GM20000 (cell line): ENCODE measurements around the gene CHN2.

Experiments
- DNase-seq: peaks from one replicate; pipeline ENCODE4 v3.0.0; 2012; ENCODE audit warnings: low spot score
- TF ChIP-seq, protein P1 (sequence below): IDR thresholded peaks from 2 replicates; pipeline ENCODE4 v1.5.1; 2012; ENCODE audit warnings: mild to moderate bottlenecking, control low read depth; ENCODE audit errors: extremely low read depth, missing control alignments

The CHN2 gene

GRCh38 chr7:29416276-29416937 is 221.8 kb downstream of the CHN2 start:
- DNase-seq = no peak
- TF ChIP-seq, protein P1, sequence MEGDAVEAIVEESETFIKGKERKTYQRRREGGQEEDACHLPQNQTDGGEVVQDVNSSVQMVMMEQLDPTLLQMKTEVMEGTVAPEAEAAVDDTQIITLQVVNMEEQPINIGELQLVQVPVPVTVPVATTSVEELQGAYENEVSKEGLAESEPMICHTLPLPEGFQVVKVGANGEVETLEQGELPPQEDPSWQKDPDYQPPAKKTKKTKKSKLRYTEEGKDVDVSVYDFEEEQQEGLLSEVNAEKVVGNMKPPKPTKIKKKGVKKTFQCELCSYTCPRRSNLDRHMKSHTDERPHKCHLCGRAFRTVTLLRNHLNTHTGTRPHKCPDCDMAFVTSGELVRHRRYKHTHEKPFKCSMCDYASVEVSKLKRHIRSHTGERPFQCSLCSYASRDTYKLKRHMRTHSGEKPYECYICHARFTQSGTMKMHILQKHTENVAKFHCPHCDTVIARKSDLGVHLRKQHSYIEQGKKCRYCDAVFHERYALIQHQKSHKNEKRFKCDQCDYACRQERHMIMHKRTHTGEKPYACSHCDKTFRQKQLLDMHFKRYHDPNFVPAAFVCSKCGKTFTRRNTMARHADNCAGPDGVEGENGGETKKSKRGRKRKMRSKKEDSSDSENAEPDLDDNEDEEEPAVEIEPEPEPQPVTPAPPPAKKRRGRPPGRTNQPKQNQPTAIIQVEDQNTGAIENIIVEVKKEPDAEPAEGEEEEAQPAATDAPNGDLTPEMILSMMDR = no peak

- no peak for DNase-seq
- TF ChIP-seq, protein P1 = no peak
Measured at GRCh38 chr7:29416938-29417305, 222.3 kb downstream of the CHN2 start.

DNA sequence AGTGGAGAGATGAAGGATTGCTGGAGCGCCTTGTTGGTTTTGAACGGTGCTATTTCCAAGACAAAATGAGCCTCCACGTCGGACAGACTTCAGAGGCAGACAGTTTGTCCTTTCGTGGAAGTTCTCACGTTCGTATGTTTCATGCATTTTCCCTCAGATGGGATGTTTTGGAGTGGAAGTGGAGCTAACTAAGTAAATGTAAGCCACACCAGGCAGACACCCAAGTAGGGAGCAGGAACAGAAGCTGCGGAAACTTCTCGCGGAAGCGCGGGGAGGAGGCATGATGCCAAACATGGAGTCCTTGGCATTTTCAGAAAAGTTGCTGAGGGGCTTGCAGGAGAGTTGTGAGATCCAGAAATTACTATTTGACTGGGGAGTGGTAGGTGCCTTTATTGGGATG is 223.5 kb downstream of the CHN2 start:
- no peak for DNase-seq
- TF ChIP-seq, protein P1 = no peak

GRCh38 chr7:29418651-29419050 is 224.1 kb downstream of the CHN2 start:
- DNase-seq = no peak

GRCh38 chr7:29420011-29420410 is 225.4 kb downstream of the CHN2 start:
- no peak for DNase-seq
- TF ChIP-seq, protein P1 = no peak

More at GRCh38 chr7:29418651-29419050, 224.1 kb downstream of the CHN2 start:
- TF ChIP-seq, protein P1 = no peak

DNA sequence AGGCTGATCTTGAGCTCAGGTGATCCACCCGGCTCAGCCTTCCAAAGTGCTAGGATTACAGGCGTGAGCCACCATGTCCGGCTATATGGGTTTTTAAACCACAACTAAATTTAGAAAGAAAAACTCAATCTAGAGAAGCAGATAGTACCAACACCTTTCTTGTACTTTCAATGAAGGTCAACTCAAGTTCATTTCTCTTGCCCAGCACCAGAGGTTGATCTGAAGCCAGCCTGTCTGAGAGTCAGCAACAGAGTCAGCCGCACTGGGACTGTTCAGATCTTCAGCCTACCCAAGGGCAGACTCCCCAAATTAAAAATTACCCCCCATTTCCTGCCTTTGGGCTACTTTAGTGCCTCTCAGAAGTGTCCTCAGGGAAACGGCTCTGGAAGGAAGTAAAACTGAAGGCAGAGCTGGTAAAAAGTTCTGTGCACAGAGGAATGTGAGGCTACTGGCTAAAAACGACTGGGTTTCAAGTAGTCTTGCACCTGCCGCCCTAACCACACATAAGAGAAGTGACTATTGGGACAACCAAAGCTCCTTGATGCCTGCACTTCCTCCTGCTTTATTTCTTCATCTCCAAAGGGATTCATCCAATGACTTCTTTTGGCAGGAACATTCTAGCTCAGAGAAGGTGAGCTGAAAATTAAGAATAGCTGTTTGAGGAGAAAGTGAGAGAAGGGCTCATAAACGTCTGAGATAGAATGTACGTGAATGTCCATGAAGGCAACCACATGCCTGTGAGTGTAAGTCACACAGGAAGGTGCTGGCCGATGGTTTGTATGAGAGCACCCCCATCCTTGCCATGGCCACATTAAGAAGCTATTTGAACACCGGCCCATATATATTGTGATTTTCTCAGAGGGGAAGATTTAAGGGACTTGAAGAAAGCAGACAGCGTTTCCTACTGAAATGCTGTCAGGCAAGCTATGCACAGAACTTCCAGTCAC is 226.7 kb downstream of the CHN2 start:
- TF ChIP-seq, protein P1 = no peak
- DNase-seq = no peak

DNA sequence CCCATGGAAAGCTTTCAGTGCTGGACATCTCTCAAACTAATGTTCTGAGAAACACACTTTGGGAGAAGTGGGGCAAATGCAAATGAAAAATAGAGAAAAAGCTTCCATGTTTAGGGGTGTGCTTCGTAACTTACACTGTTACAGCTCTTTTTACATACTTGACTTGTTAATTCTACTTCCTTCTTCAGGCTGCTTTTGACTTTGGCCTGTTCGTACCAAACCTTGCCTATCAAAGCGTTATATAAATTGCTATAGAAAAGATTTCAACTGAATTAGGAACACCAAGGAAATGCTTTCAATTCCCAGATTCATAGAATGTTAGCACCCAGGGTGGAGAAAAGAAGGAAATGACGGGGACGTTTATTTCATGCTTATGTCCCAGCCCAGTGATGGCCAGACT is 228.3 kb downstream of the CHN2 start:
- TF ChIP-seq, protein P1 = no peak

More for the DNA sequence above, 228.3 kb downstream of the CHN2 start:
- DNase-seq = no peak
